OCI-LY7 (cell line): ENCODE measurements around the gene CTNNA1. TPM values are rescaled to one million over a fixed set of nuclear protein-coding genes. Genes with fewer than 3 reads are reported as not detected.

Experiments used
- BruUV-seq: library from RNA; stranded (reverse); fragments of 400-500 nt; replicated peaks from 2 replicates; lab custom pipeline; 2021; lab: Mats Ljungman, UMichigan
- CTCF ChIA-PET: fragments of 300-600 bp; sonication (Branson Sonifier 250); formaldehyde crosslinking; loops from one replicate; lab custom pipeline; 2022; ENCODE audit warnings: antibody characterized with exemption; ENCODE audit not compliant: unreplicated experiment; lab: Charles Lee
- POLR2A ChIA-PET: fragments of 300-600 bp; sonication (Branson Sonifier 250); formaldehyde crosslinking; loops from one replicate; lab custom pipeline; 2022; ENCODE audit warnings: antibody characterized with exemption; lab: Charles Lee
- DNase-seq: peaks from one replicate; pipeline ENCODE4 v3.0.0-alpha.2; 2015; ENCODE audit warnings: low spot score
- H2AFZ ChIP-seq: fragments of 200-600 bp; sonication (generic), shearing (Covaris generic); 2 replicates; pipeline ENCODE4 v1.6.1; 2014; ENCODE audit warnings: mild to moderate bottlenecking, antibody characterized with exemption, low read length, moderate library complexity
- H3K27ac ChIP-seq: fragments of 200-600 bp; sonication (generic); 2 replicates; pipeline ENCODE4 v1.5.1; 2014; ENCODE audit warnings: mixed run types, low read depth, mild to moderate bottlenecking, moderate library complexity, low read length, inconsistent platforms; ENCODE audit not compliant: poor library complexity, severe bottlenecking
- H3K36me3 ChIP-seq: fragments of 200-600 bp; sonication (generic); 2 replicates; pipeline ENCODE4 v1.6.1; 2014; ENCODE audit warnings: mild to moderate bottlenecking, antibody characterized with exemption, low read length, moderate library complexity, mixed read lengths; ENCODE audit not compliant: insufficient read depth
- H3K4me1 ChIP-seq: fragments of 200-600 bp; sonication (generic); 2 replicates; pipeline ENCODE4 v1.5.1; 2014; ENCODE audit warnings: mild to moderate bottlenecking, low read length; ENCODE audit not compliant: insufficient read depth, poor library complexity, severe bottlenecking
- H3K4me2 ChIP-seq: fragments of 200-600 bp; sonication (generic); 2 replicates; pipeline ENCODE4 v1.6.1; 2014; ENCODE audit warnings: mild to moderate bottlenecking, low read length
- H3K4me3 ChIP-seq: fragments of 200-600 bp; sonication (generic); 2 replicates; pipeline ENCODE4 v1.5.1; 2014; ENCODE audit warnings: mild to moderate bottlenecking, low read depth, low read length; ENCODE audit not compliant: poor library complexity, severe bottlenecking
- H3K79me2 ChIP-seq: fragments of 200-600 bp; sonication (generic); 2 replicates; pipeline ENCODE4 v1.6.1; 2016; ENCODE audit warnings: low read depth, mild to moderate bottlenecking, low read length, moderate library complexity, mixed read lengths; ENCODE audit not compliant: insufficient read depth
- H3K9me2 ChIP-seq: fragments of 200-600 bp; sonication (generic); 2 replicates; pipeline ENCODE4 v1.6.1; 2016; ENCODE audit warnings: mild to moderate bottlenecking, low read length, mixed read lengths; ENCODE audit not compliant: insufficient read depth
- H3K9me3 ChIP-seq: fragments of 200-600 bp; sonication (generic); 2 replicates; pipeline ENCODE4 v1.6.1; 2014; ENCODE audit warnings: mild to moderate bottlenecking, mixed run types, low read length, mixed read lengths
- H4K20me1 ChIP-seq: fragments of 200-600 bp; sonication (generic); 2 replicates; pipeline ENCODE4 v1.6.1; 2014; ENCODE audit warnings: mild to moderate bottlenecking, antibody characterized with exemption, low read length, moderate library complexity, mixed read lengths; ENCODE audit not compliant: insufficient read depth
- EZH2phosphoT487 ChIP-seq: fragments of 200-600 bp; sonication (generic); IDR thresholded peaks from 2 replicates; pipeline ENCODE4 v1.6.1; 2018; ENCODE audit warnings: low read depth, borderline replicate concordance, mild to moderate bottlenecking, mixed run types, antibody characterized with exemption, low read length, moderate library complexity, mixed read lengths
- intact Hi-C: fragments of 100-400 bp; cut with micrococcal nuclease; formaldehyde crosslinking; loops from one replicate; pipeline ENCODE4 v1.10.0; 2022; ENCODE audit not compliant: unreplicated experiment
- total RNA-seq, 2 experiments: library from RNA; depleted of rRNA in 1 of 2; stranded (reverse); fragments of >200 nt in 1 of 2; shearing (Covaris generic) in 1 of 2; gene quantifications; 2 replicates each; pipeline ENCODE4 v1.2.3, GENCODE V29; 2014 to 2022
- TF ChIP-seq, protein P1 (sequence below): fragments of 200-600 bp; sonication (generic); conservative IDR thresholded peaks from 2 replicates; pipeline ENCODE4 v1.5.1; 2014; ENCODE audit warnings: mild to moderate bottlenecking, antibody characterized with exemption, low read length, moderate library complexity, mixed read lengths

Gene CTNNA1
- total RNA-seq, 2 experiments from 2014 or later: 40.4 to 42.7 TPM

DNA sequence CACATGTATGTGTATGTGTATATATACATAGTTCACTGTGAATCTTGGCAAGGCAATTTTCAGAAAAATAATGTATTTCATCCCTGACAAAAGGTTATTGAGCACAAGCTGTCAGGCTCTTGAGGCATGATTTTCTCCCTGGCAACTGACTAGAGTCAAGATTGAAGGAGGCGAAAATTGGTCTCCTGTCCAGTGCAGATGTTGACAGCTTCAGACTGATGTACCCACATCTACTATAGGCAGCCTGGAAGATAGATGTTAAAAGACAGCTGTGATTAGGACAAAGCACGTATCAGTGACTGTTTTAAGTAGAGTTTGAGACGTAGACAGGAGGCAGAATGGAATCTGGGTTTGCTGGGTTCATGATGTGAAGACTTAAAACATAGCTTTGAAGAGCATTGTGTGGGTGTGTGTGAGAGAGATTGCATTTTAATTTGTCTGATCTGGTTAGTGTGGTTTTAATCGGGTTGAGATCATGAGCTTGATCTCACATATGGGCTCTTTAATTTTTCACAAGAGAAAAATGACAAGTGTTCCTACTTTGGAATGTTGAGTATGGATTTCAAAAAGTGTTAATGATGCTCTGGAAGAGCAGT is 39.1 kb downstream of the CTNNA1 start:
- no peak overlapping the region for H2AFZ ChIP-seq
- no peak for DNase-seq
- intact Hi-C loops: no loop called here
- no TSS peak for BruUV-seq
- no peak overlapping the region for H3K27ac ChIP-seq
- no peaks in the 10 kb centered on the region for H3K36me3 ChIP-seq
- no peaks in the 10 kb centered on the region for H4K20me1 ChIP-seq
- POLR2A ChIA-PET: interaction anchor here (0.6 to 1.1 kb wide), 4 partner anchors 30 to 1349 kb away, joined by 3 to 4 read pairs (median 4); no protein-coding TSS in a partner anchor
- H3K4me2 ChIP-seq: no peak overlapping the region
- H3K4me1 ChIP-seq: no peaks in the 10 kb centered on the region
- H3K9me3 ChIP-seq: no peaks in the 10 kb centered on the region
- no peaks in the 10 kb centered on the region for H3K9me2 ChIP-seq
- no peaks in the 10 kb centered on the region for H3K79me2 ChIP-seq
- CTCF ChIA-PET: no interaction called here
- TF ChIP-seq EZH2phosphoT487: no peak
- TF ChIP-seq, protein P1, sequence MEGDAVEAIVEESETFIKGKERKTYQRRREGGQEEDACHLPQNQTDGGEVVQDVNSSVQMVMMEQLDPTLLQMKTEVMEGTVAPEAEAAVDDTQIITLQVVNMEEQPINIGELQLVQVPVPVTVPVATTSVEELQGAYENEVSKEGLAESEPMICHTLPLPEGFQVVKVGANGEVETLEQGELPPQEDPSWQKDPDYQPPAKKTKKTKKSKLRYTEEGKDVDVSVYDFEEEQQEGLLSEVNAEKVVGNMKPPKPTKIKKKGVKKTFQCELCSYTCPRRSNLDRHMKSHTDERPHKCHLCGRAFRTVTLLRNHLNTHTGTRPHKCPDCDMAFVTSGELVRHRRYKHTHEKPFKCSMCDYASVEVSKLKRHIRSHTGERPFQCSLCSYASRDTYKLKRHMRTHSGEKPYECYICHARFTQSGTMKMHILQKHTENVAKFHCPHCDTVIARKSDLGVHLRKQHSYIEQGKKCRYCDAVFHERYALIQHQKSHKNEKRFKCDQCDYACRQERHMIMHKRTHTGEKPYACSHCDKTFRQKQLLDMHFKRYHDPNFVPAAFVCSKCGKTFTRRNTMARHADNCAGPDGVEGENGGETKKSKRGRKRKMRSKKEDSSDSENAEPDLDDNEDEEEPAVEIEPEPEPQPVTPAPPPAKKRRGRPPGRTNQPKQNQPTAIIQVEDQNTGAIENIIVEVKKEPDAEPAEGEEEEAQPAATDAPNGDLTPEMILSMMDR: no peak
- no peak overlapping the region for H3K4me3 ChIP-seq

DNA sequence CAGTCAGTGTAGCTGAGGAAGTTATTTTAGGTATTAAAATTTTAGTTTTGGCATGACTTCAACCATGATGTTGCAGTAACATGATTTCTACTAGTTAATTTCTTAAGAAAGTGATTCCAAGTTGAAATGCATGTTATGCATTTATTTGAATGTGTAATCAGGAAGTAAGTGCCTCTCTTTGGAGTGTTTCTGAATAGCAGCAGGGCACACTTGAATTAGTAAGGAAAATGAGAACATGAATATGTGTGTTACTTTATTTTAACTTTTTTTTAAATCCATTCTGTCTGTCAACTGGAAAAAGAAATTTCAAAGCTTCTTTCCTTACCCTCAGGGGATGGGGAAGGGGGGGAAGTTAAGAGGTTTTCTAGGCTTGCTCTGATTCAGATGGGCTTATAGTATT is 40.4 kb downstream of the CTNNA1 start:
- H3K4me1 ChIP-seq: no peaks in the 10 kb centered on the region
- TF ChIP-seq EZH2phosphoT487: no peak
- TF ChIP-seq, protein P1: no peak
- no peaks in the 10 kb centered on the region for H3K36me3 ChIP-seq
- BruUV-seq: no TSS peak
- CTCF ChIA-PET: no interaction called here
- POLR2A ChIA-PET: interaction anchor here (0.5 to 1.1 kb wide), 2 partner anchors 160 to 547 kb away, joined by 3 to 4 read pairs; no protein-coding TSS in a partner anchor
- H3K4me2 ChIP-seq: no peak overlapping the region
- H2AFZ ChIP-seq: no peak overlapping the region
- H3K4me3 ChIP-seq: no peak overlapping the region
- no peaks in the 10 kb centered on the region for H3K9me3 ChIP-seq
- intact Hi-C loops: no loop called here
- no peak for DNase-seq
- no peaks in the 10 kb centered on the region for H4K20me1 ChIP-seq
- no peaks in the 10 kb centered on the region for H3K79me2 ChIP-seq
- H3K27ac ChIP-seq: no peak overlapping the region
- no peaks in the 10 kb centered on the region for H3K9me2 ChIP-seq

DNA sequence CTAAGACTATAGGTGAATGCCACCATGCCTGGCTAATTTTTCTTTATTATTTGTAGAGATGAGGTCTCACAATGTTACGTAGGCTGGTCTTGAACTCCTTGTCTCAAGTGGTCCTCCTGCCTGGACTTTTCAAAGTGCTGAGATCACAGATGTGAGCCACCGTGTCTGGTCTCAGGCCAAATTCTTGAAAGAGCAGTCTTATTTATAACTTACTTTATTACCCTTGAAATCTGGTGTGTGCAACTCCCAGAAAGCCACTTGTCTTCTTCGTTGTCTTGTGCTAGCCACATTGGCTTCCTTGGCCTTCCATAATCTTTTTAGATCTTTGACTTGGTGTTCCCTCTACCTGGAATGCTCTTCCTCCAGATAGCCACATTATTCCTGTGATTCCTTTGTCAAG is 50.1 kb downstream of the CTNNA1 start:
- intact Hi-C loops: no loop called here
- H3K4me1 ChIP-seq: no peaks in the 10 kb centered on the region
- CTCF ChIA-PET: interaction anchor here (0.9 kb wide), 1 partner anchor 13 kb away, joined by 3 read pairs; no protein-coding TSS in a partner anchor
- H2AFZ ChIP-seq: no peak overlapping the region
- H4K20me1 ChIP-seq: no peaks in the 10 kb centered on the region
- no peak overlapping the region for H3K27ac ChIP-seq
- H3K4me2 ChIP-seq: no peak overlapping the region
- no peaks in the 10 kb centered on the region for H3K9me2 ChIP-seq
- no peak overlapping the region for H3K4me3 ChIP-seq
- H3K79me2 ChIP-seq: no peaks in the 10 kb centered on the region
- no peak for TF ChIP-seq EZH2phosphoT487
- TF ChIP-seq, protein P1: no peak
- no peak for DNase-seq
- no TSS peak for BruUV-seq
- no peaks in the 10 kb centered on the region for H3K9me3 ChIP-seq
- H3K36me3 ChIP-seq: no peaks in the 10 kb centered on the region
- POLR2A ChIA-PET: no interaction called here
